ENCODE measurements around the gene FBXO34.
"Not testable (repeated sequence)": the region's sequence is repeated elsewhere in the genome, so short reads cannot be mapped to it uniquely, and the experiment has no call there.

FBXO34 gene

DNA sequence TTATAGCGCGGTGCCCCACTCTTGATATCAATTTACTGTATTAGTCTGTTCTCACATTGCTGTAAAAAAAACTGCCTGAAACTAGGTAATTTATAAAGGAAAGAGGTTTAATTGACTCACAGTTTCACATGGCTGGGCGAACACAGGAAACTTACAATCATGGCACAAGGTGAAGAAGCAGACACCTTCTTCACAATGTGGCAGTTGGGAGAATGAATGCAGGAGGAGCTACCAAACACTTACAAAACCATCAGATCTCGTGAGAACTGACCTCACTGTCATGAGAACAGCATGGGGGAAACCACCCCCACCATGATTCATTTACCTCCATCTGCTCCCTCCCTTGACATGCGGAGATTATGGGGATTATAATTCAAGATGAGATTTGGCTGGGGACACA, 42.3 kb downstream of the FBXO34 start:
- DNase-seq: no peak

DNA sequence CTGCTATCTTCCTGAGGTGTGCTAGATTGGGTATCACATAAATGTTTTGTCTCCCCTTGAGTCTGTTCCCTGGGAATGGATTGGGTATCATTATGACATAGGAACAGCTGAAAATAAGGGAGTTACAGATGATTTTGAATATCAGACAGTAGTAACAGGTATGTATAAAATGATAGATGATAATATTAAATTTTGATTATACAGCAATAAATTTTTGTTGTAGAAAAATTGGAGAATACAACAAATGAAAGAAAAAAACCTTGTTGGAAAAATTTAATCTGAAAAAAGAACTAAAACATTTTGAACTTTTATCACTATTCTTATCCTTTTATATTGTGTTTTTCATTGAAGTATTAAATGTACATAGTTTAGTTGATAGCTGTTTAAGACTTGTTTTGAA, 43.2 kb downstream of the FBXO34 start:
- DNase-seq: no peak

DNA sequence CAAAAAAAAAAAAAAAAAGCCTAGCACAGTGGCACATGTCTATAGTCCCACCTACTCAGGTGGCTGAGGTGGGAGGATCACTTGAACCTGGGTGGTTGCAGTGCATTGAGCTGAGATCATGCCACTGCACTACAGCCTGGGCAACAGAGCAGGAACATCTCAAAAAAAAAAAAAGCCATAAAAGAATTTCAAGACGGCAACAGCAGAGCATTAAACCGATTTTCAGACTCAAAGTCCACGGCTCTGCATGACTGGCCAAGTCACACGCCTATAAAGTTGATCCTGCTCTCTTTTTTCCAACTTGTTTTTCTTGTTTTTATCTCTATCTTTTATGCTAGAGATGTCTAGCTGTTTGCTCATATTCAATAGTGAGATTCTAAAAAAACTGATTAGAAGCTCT, 45.3 kb downstream of the FBXO34 start:
- no peak for DNase-seq

DNA sequence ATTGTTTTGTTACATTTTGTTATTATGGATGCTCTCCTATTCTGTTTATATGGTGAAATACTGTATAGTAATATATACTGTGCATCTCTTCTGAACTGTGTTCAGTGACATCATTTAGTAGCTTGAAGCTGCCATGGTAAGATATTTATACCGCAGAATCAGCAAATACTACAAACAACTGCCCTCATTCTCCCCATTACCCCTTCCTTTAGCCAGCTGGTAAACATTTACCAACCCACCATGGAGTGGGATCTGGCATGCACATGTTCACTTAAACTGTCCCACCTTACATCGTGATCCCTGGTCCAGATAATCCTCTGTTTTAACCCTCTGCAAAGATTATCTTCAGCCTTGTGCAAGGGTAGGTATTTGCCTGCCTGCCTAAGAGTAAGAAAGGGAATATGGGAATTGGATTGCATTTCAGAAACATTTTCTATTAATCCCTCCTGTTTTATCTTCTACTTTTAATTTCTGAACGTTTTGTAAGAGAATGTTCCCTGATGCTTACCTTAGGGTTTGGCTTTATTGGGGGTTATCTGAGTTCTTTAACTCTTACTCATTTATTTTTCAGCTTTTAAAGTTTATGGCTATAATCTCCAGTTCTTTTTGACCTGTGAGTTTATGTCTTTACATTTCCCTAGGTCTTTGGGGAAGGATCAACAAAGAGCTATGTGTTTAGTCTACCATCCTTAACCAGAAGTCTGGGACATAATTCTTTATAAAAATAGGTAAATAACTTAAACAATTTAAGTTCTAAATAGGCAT, 46.5 kb downstream of the FBXO34 start:
- DNase-seq: no peak

DNA sequence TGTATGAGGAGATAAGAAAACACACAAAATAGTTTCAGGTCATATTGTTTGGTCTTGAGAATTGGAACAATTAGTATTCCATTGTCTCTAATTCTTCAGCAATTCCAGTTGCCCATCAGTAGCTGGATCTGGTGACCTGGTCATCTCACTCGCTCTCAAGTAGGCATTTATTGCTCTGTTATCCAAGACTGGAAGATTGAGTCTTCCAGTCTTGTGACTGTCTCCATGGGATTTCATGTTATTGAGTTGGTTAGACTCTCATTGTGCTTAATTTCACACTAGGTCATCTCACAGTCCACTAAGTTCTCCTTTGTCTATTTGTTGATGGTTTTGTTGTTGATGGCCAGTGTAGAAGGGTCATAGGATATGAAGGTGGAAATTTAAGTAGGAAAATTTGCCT, 47.5 kb downstream of the FBXO34 start:
- no peak for DNase-seq

DNA sequence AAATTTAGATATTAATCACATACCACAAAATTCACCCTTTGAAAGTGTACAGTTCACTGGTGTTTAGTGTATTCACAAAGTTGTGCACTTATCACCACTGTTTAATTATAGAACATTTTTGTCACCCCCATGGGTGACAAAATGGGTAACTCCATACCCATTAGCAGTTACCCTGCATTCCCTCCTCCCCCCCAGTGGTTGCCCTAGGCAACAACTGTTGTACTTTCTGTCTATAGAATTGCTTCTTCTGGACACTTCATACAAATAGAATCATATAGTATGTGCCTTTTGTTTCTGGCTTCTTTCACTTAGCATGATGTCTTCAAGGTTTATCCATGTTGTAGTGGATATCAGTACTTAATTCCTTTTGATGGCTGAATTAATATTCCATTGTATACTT, 52.7 kb downstream of the FBXO34 start:
- DNase-seq: no peak

DNA sequence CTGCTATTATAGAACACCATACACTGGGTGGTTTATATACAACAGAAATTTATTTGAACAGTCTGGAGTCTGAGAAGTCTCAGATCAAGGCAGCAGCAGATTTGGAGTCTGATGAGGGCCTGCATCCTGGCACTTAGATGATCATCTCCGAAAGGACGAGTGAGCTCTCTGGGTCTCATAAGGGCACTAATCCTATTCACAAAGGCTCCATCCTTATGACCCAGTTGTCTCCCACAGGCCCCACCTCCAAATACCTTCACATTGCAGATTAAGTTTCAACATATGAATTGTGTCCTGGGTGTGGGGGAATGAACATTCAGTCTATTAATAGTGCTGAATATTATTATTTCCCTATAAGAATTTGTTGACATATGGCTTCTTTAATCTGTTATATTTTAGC, 53.6 kb downstream of the FBXO34 start:
- DNase-seq: no peak

DNA sequence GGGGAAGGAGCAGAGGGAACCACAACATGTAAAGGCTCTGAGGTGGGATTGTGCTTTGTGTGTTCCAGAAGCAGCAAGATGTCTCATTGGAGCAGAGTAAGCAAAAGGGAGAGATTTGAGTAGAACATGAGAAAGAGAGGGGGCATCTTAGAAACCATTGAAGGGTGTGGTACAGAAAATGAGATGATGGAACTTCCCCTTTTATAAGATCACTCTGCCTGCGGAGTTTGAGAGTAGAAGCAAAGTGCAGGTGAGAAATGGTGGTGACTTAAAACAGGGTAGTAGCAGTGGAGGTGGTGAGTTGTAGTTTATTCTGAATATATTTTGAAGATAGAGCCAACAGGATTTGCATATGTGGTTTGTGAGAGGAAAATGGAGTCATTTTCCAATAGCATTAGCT, 56.0 kb downstream of the FBXO34 start:
- no peak for DNase-seq

DNA sequence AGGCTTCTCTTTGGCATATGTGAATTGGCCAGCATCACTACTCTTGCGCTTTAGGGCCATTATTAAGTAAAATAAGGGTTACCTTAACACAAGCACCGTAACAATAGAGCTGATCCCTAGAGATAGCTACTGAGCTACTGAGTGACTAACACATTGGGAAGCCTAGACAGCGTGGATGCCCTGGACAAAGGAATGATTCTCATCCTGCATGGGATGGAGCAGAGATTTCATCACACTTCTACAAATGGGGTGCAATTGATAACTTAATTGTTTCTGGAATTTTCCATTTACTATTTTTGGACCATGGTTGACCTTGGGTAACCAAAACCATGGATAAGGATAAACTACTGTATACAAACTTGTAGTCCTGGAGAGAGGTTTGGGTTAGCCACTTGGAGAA, 57.1 kb downstream of the FBXO34 start:
- DNase-seq: no peak

DNA sequence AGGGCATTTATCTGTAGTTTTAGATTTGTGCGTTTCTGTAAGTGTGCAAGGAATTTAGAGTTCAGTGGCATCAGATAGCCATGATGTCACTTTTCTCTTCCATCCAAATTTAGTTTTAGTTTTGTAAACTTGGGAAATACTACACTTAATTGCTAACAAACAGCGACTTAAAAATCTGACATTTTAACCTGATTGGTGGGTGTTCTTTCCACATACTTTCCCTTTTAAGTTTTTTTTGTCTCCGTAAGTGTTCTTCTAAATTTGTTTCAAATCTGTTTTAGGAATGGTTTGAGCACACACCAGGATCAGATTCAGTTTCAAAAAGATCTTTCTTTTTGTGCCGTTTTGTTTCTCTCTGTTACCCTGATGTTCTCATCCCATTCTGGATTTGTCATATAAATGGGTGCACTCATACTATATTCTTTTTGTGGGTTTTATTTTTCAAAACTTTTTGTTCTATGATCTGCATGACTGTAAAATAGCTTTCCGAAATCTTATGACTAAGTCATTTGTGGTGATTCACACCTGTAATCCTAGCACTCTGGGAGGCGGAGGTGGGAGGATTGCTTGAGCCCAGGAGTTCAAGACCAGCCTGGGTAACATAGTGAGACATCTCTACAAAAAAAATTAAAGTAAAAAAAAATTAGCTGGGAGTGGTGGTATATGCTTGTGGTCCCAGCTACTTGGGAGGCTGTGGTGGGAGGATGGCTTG, 58.9 kb downstream of the FBXO34 start:
- peak; percentile 34 for DNase-seq

DNA sequence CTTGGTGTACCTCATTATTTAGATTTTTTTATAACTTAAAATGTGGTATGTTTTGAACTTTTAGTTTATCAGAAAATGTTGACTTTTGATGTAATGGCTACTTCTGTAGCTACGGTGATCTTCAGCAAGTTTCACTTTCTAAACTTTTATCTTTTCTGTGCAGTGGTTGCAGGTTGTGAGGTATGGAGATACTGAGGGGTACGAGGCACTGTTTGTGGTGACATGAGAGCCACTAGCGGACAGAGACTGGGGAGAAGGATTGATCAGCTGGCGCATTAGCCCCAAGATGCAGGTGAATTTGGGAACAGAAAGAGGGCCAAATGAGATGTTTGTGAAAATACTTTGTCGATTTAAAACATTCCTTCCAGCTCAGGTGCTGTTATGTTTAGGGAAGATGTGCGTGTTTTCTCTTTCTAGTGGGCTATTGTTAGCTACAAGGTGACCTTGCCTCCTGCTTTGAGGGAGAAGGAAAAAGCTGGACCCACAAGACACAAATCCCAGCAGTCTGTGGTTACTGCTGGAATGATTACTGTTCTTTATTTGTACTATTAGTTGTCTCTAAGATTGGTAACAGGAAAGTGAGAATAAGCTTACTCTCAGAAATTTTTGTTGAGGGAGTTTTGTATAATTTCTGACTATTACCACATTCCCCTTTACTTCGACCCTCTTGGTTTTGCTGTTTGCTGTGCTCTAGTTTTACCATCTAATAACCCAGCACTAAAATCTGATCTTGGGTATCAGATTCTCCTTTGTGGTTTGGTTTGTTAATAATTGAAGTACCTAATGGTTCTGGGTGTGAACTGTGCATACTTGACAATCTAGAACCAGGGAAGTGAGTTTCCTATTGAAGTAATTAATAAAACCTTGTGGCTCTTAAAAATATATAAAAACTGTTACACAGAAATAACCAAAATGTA, 61.7 kb downstream of the FBXO34 start:
- peak; percentile 30 for DNase-seq

DNA sequence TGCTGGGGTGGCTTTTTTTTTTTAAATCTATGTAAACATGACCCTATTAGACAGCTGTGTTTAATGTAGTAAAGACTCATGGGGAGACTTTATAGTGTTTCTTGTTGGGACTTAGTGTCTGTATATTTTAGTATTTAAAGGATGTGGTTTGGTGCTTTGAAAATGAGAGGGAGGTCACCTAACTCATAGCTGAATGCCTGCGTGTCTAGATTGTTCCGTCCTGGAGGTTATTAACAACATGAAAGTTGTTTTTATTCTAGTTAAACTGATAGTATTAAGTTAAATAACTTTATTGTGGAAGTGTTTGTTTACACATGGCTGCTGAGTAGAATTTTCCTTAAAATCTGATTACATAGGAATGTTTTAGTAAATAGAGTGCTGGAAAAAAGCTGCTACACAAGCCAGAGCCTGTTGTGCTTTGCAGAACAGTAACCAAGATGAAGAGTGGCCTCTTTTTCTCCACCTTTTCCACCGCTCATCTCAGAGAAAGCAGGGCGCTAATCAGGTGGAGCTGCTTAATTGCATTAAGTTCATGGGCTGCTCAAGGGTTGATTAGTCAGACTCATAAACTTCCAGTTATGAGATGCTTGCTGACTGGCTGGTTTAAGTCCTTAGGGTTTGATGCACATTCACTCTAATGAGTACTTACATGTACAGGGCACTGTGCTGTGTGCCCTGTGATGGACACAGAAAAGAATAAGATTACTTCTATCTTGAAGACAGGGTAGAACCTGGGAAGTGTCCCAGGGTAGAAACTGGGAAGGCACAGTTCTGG, 62.7 kb downstream of the FBXO34 start:
- peak; percentile 21 for DNase-seq

DNA sequence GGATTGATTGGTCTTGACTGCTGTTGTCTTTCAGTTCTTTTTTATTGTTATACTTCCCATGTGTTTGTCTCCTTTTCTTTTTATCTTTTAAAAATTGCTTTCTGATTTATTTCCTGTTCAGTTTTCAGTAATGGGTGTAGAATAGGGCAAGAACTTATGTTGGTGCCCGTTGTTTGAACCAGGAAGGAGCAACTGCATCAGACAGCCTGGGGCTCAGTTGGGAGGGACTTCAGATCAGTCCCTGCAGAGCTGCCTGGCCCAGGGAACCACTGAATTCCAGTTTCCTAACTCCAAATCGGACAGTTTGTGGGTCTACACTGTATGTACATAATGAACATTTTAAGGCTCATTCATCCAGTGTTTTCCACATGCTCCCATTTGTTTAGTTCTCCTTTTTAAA, 64.9 kb downstream of the FBXO34 start:
- DNase-seq: peak; percentile 54

DNA sequence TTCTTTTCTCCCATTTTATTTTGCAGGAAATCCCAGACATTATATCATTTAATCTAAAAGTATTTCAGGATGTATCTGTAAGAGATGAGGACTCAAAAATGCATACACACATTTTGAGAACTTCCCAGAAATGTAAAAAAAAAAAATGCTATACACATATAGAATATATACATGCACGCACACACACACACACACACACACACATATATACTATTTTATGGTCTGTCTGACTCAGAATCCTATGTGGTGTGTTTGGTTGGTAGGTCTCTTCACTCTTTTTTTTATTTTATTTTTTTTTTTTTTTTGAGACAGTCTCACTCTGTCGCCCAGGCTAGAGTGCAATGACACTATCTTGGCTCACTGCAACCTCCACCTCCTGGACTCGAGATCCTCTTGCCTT, 65.5 kb downstream of the FBXO34 start:
- DNase-seq: no peak

DNA sequence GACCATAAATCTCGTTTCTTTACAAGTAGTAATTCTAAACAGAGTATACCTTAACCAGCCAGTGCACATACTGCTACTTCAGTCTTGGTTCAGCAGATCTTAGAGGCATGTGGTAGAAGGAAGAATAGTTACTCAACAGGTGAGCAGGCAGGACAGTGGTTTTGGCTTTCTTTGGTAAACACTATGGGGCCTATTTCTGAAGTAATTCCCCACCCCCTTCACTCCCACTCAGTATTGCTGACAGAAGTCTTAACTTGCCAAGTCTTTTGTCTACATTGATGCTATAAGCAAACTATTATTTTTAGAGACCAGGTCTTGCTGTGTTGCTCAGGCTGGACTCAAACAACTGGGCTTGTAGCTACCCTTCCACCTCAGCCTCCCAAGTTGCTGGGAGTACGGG, 68.5 kb downstream of the FBXO34 start:
- DNase-seq: peak; percentile 20

DNA sequence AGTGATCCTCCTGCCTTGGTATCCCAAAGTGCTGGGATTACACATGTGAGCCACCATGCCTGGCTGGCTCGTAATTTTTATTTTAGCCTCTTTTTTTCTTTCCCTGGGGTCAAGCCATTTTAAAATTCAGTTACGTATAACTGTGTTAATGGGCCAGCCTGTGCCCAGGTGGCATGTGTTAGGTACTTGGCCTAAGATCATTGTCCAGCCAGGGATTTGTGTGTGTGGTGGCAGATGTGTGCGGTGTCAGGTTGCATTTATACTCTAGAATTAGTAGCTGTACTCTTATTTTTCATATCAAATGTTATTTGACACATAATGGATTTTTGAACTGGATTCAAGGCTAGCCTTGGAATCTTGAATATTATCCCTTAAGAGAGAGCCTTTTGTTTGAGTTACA, 69.3 kb downstream of the FBXO34 start:
- no peak for DNase-seq

DNA sequence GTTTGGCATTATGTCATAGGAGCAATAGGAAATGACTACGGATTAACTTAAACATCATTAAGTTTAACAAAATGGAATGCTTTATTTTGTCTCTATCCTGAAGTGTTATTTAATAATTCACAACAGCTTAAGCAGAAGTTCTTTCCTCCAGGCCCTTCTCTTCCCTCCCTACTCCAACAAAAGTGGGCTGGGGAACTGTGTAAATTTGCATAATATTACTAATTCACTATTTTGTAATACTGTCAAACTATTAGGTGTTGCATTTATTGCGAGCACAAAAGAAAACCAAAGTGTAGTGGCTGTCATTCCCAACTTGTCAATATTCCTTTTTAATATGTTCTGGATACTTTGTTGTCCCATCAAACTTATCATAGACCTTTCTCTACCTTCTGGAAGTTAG, 70.6 kb downstream of the FBXO34 start:
- no peak for DNase-seq

DNA sequence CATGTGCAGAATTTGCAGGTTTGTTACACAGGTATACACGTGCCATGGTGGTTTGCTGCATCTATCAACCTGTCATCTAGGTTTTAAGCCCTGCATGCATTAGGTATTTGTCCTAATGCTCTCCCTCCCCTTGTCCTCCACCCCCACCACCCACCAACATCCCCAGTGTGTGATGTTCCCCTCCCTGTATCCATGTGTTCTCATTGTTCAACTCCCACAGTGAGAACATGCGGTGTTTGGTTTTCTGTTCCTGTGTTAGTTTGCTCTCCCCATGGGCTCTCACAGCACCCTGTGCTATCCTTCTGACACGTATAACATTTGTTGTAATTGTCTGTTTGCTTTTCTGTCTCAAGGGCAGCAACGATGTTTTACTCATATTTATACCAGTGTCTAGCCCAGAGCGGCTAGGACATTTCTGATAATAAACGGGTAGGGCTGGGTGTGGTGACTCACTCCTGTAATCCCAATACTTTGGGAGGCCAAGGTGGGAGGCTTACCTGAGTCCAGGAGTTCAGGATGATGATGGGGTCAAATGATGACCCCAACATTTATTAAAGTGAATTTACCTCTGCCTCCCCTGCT, 73.5 kb downstream of the FBXO34 start:
- not testable (repeated sequence) for DNase-seq

DNA sequence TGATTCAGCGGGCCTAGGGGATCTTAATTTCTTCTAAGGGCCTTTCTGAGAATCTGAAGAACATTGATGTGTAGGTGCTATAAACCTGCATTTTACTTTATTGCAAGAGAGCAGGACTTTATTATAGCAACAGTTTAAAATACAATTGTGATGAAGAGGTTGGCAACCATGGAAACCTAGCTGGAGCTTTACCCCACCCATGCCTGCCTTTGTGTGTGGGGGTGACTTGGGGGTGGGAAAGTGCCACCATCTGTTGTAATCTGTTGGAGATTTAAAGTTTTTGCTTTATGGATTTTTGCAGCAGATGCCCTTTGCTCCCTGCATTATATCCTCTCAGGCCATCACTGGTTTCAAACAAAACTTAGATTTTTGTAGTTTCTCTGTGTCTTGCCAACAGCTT, 75.8 kb downstream of the FBXO34 start:
- DNase-seq: no peak

DNA sequence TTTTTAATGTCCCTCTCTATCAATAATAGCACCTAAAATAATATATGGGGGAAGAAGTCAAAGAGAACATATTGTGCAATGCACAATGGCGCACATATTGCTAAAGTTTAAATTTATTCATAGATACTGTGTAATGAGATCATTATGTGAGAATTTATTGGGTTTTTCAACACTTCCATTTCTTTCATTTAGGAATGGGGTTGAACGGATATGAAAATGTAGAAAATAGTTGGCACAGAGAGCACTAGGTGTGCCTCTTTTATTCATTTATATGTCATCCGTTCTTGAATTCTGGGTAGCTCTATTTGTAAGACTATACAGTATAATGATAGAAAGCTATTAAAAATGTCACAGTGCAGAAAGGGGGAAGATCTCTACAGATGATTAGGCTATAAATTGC, 76.5 kb downstream of the FBXO34 start:
- no peak for DNase-seq

DNA sequence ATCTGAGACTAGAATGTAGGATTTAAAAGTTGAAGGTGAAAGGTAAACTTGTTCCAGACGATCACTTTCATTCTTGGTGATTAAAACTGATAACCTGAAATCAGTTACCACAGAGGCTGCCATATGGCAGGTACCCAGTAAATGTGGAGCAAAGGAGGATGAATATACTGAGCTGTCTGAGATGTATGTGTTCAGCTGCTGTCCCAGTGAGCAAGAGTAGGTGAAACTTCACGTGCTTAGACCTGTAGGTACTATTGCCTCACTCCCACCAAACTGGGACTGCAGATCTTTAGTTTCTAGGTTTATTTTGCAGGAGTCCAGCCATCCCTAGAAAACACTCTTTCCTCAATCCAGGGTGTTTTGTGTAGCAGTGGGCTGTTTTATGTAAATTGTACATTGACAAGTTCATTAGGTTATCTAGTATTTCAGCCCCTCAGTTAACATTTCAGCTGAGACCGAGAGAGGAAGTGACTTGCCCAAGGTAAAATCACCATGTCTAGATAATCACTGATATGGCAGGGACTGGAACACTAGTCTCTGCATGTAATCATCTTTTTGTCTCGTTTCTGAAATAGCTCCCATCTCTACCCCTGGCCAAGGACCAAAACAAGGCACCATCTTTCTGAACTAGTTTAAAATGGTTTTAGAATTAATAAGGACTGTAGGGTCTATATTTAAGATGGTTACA, 77.7 kb downstream of the FBXO34 start:
- DNase-seq: no peak

DNA sequence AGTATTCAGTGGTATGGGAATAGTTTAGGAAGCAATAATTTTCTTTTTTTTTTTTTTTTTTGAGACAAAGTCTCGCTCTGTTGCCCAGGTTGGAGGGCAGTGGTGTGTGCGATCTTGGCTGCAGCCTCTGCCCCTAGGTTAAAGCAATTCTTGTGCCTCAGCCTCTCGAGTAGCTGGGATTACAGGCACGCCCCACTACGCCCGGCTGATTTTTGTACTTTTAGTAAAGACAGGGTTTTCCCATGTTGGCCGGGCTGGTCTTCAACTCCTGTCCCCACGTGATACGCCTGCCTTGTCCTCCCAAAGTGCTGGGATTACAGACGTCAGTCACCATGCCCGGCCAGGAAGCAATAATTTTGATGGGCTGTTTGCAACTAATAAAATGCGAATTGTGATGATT, 78.3 kb downstream of the FBXO34 start:
- DNase-seq: no peak

All from CD4-positive, alpha-beta T cell treated with Interleukin-17A for 4 hours (primary cell).